Measurements from ENCODE around the gene COPS2.

- TF ChIP-seq, protein P1, sequence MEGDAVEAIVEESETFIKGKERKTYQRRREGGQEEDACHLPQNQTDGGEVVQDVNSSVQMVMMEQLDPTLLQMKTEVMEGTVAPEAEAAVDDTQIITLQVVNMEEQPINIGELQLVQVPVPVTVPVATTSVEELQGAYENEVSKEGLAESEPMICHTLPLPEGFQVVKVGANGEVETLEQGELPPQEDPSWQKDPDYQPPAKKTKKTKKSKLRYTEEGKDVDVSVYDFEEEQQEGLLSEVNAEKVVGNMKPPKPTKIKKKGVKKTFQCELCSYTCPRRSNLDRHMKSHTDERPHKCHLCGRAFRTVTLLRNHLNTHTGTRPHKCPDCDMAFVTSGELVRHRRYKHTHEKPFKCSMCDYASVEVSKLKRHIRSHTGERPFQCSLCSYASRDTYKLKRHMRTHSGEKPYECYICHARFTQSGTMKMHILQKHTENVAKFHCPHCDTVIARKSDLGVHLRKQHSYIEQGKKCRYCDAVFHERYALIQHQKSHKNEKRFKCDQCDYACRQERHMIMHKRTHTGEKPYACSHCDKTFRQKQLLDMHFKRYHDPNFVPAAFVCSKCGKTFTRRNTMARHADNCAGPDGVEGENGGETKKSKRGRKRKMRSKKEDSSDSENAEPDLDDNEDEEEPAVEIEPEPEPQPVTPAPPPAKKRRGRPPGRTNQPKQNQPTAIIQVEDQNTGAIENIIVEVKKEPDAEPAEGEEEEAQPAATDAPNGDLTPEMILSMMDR (IDR thresholded peaks at IDR 0.05), result no peak
- peak; percentile 63 for TF ChIP-seq POLR2A (IDR thresholded peaks at IDR 0.05)
Observed at GRCh38 chr15:49169880-49170597, 14.6 kb upstream of the COPS2 start, which contains the start of gene GALK2.

Measured in right lobe of liver (tissue), 4 donors.